Neuronal stem cell (in vitro differentiated cells): ENCODE data around the gene PIGA.
"Not testable (repeated sequence)": the region's sequence is repeated elsewhere in the genome, so short reads cannot be mapped to it uniquely, and the experiment has no call there.

ENCODE experiments used
- DNase-seq: peaks from one replicate; pipeline ENCODE4 v3.0.0-alpha.2; 2013; ENCODE audit warnings: low spot score
- H2AFZ ChIP-seq: one replicate; pipeline ENCODE4 v1.6.1; 2013; ENCODE audit warnings: mild to moderate bottlenecking, low read length, inconsistent platforms
- H2AK5ac ChIP-seq: 2 replicates; pipeline ENCODE4 v1.6.1; 2013; ENCODE audit warnings: low read depth, mild to moderate bottlenecking, inconsistent platforms, low read length, moderate library complexity, mixed read lengths
- H2BK120ac ChIP-seq: 2 replicates; pipeline ENCODE4 v1.6.1; 2013; ENCODE audit warnings: low read depth, mild to moderate bottlenecking, inconsistent platforms, low read length, moderate library complexity, mixed read lengths
- H2BK12ac ChIP-seq: one replicate; pipeline ENCODE4 v1.6.1; 2013; ENCODE audit warnings: low read length, inconsistent platforms
- H2BK15ac ChIP-seq: 2 replicates; pipeline ENCODE4 v1.6.1; 2013; ENCODE audit warnings: mild to moderate bottlenecking, low read length, inconsistent platforms, mixed read lengths
- H2BK5ac ChIP-seq: one replicate; pipeline ENCODE4 v1.6.1; 2013; ENCODE audit warnings: inconsistent platforms, mild to moderate bottlenecking, low read length, moderate library complexity
- H3K14ac ChIP-seq: one replicate; pipeline ENCODE4 v1.6.1; 2013; ENCODE audit warnings: low read length, inconsistent platforms
- H3K18ac ChIP-seq: 2 replicates; pipeline ENCODE4 v1.6.1; 2013; ENCODE audit warnings: low read length, inconsistent platforms
- H3K23ac ChIP-seq: 2 replicates; pipeline ENCODE4 v1.6.1; 2013; ENCODE audit warnings: low read depth, mild to moderate bottlenecking, mixed read lengths, low read length, inconsistent platforms; ENCODE audit not compliant: poor library complexity
- H3K27ac ChIP-seq: replicated peaks from 3 replicates; pipeline ENCODE4 v1.5.1; 2013; ENCODE audit warnings: low read length, inconsistent platforms
- H3K27me3 ChIP-seq, 3 experiments: 2 replicates each; pipeline ENCODE4 v1.6.1; 2013; ENCODE audit warnings: low read length in 3 of 3, mild to moderate bottlenecking in 2 of 3, inconsistent platforms in 1 of 3, low read depth in 1 of 3, mixed read lengths in 1 of 3, moderate library complexity in 1 of 3; ENCODE audit not compliant: control insufficient read depth in 3 of 3, insufficient read depth in 3 of 3
- H3K36me3 ChIP-seq, 2 donors: replicated peaks in 1 of 2; 2 replicates each; pipeline ENCODE4 v1.6.1; 2013; ENCODE audit warnings: low read length in 2 of 2; ENCODE audit not compliant: control insufficient read depth in 2 of 2, insufficient read depth in 2 of 2
- H3K4ac ChIP-seq: 2 replicates; pipeline ENCODE4 v1.6.1; 2013; ENCODE audit warnings: inconsistent platforms, mild to moderate bottlenecking, low read length, moderate library complexity
- H3K4me1 ChIP-seq, 2 donors: 1 replicate in 1 of 2; 2 replicates in 1 of 2; pipeline ENCODE4 v1.6.1; 2013; ENCODE audit warnings: low read length in 2 of 2, low read depth in 1 of 2; ENCODE audit not compliant: control insufficient read depth in 2 of 2, insufficient read depth in 1 of 2
- H3K4me2 ChIP-seq: one replicate; pipeline ENCODE4 v1.6.1; 2013; ENCODE audit warnings: mild to moderate bottlenecking, low read length, inconsistent platforms; ENCODE audit not compliant: insufficient read depth, poor library complexity, severe bottlenecking
- H3K4me3 ChIP-seq, 2 donors: 2 replicates each; pipeline ENCODE4 v1.5.1; 2013; ENCODE audit warnings: low read length in 2 of 2, mild to moderate bottlenecking in 2 of 2, inconsistent platforms in 1 of 2, moderate library complexity in 1 of 2
- H3K79me1 ChIP-seq: one replicate; pipeline ENCODE4 v1.6.1; 2013; ENCODE audit warnings: low read depth, mild to moderate bottlenecking, inconsistent platforms, low read length, moderate library complexity
- H3K9ac ChIP-seq: one replicate; pipeline ENCODE4 v1.6.1; 2013; ENCODE audit warnings: mild to moderate bottlenecking, low read depth, low read length, inconsistent platforms; ENCODE audit not compliant: poor library complexity
- H3K9me3 ChIP-seq, 2 donors: replicated peaks in 1 of 2; 2 replicates each; pipeline versions ENCODE3 to v1.6.1; 2013; ENCODE audit warnings: low read length in 2 of 2, mild to moderate bottlenecking in 2 of 2, inconsistent platforms in 1 of 2, low read depth in 1 of 2, mixed read lengths in 1 of 2, moderate library complexity in 1 of 2; ENCODE audit not compliant: control insufficient read depth in 2 of 2, insufficient read depth in 1 of 2
- H4K8ac ChIP-seq: one replicate; pipeline ENCODE4 v1.6.1; 2013; ENCODE audit warnings: low read depth, mild to moderate bottlenecking, inconsistent platforms, low read length, moderate library complexity
- H4K91ac ChIP-seq: one replicate; pipeline ENCODE4 v1.6.1; 2013; ENCODE audit warnings: low read length, low read depth, mild to moderate bottlenecking, inconsistent platforms; ENCODE audit not compliant: poor library complexity
- WGBS, 2 donors: extraction: QIAGEN DNeasy Blood & Tissue Kit; methylation state at CpG; one replicate each; pipeline ENCODE4 v1.1.7; 2013; ENCODE audit warnings: missing lambda C conversion rate in 2 of 2, mixed read lengths in 1 of 2; ENCODE audit not compliant: insufficient read length in 2 of 2, insufficient replicate concordance in 1 of 2; ENCODE audit errors: extremely low coverage in 2 of 2; 5-methylcytosine and 5-hydroxymethylcytosine counted together

Gene PIGA

DNA sequence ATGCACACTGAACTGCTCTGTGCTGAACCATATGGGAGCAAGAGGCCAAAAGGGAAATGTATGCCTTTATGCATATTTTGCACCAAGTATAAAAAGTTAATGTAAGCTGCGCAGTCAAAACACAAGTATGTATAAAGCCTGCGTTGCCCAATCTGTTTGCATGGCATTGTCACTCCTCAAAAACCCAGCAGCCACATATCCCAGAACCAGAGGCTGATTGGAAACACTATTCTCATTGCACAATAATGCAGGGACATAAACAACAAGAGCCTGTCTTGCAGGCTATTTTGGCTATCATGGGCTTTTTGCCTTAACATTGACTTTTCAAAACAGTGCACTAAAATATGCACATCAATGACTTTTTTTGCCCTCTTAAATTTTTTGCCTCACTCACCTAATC, 60.4 kb downstream of the PIGA start:
- Histone ChIP-seq H2AK5ac (no peak overlapping the region), H3K4me1 (no peaks in the 10 kb centered on the region), H3K4ac (no peak overlapping the region), H2BK5ac (no peak overlapping the region), H2BK12ac (no peak overlapping the region), H4K8ac (no peak overlapping the region), H3K18ac (no peak overlapping the region), H3K27me3 (peaks cover 0 to 4% (median 0%) of the 10 kb centered on the region in 3 experiments), H3K27ac (no peak overlapping the region), H3K9ac (no peak overlapping the region), H3K9me3 (no peaks in the 10 kb centered on the region), H3K36me3 (no peaks in the 10 kb centered on the region), H3K4me2 (no peak overlapping the region), H2BK15ac (no peak overlapping the region), H3K79me1 (no peaks in the 10 kb centered on the region), H3K4me3 (no peak overlapping the region), H4K91ac (no peak overlapping the region), H2AFZ (no peak overlapping the region), H3K23ac (no peak overlapping the region), H2BK120ac (no peak overlapping the region), H3K14ac (no peak overlapping the region)
- no CpG with 5 or more reads among the region's 2 CpGs for WGBS, 2 donors
- no peak for DNase-seq

DNA sequence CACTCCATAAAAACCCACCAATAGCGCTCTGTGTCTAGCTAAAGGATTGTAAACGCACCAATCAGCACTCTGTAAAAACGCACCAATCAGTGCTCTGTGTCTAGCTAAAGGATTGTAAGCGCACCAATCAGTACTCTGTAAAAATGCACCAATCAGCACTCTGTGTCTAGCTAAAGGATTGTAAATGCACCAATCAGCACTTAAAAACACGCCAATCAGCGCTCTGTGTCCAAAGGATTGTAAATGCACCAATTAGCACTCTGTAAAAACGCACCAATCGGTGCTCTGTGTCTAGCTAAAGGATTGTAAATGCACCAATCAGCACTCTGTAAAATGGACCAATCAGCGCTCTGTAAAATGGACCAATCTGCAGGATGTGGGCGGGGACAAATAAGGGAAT, 62.0 kb downstream of the PIGA start:
- not testable (repeated sequence) for H3K36me3 ChIP-seq, H2BK15ac ChIP-seq, H3K79me1 ChIP-seq, H3K4me3 ChIP-seq, H3K14ac ChIP-seq, H2BK120ac ChIP-seq, H3K9me3 ChIP-seq, H2AFZ ChIP-seq, H4K91ac ChIP-seq, H3K23ac ChIP-seq, H3K4ac ChIP-seq, H3K4me2 ChIP-seq, H3K4me1 ChIP-seq, H2AK5ac ChIP-seq, H3K27ac ChIP-seq, H2BK12ac ChIP-seq, H3K9ac ChIP-seq, H4K8ac ChIP-seq, H3K27me3 ChIP-seq, DNase-seq, H3K18ac ChIP-seq, H2BK5ac ChIP-seq
- WGBS, 2 donors = no CpG with 5 or more reads among the region's 10 CpGs

DNA sequence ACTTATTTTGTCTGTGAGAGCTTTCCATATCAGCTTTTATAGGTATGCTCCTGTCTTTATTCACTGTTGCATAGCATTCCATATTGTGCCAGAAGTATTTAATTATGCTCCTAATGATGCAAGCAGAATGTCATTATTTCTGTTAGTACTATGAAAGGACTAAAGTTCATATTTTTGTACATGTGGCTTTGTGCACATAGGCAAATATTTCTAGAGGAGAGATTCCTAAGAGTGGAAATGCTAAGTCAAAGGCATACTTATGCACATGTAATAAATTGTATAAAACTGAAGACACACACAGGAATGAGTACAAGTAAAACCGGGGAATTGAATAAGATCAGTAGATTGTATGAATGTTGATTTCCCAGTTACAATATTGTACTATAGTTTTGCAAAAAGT, 63.6 kb downstream of the PIGA start:
- H3K4me3 ChIP-seq = no peak overlapping the region
- no peak overlapping the region for H2BK120ac ChIP-seq
- peaks cover 0 to 1% of the 10 kb centered on the region in 2 donors for H3K4me1 ChIP-seq
- H3K4ac ChIP-seq = no peak overlapping the region
- H3K27ac ChIP-seq = no peak overlapping the region
- H3K36me3 ChIP-seq = no peaks in the 10 kb centered on the region
- H3K14ac ChIP-seq = no peak overlapping the region
- no peak overlapping the region for H2BK5ac ChIP-seq
- DNase-seq = no peak
- no peaks in the 10 kb centered on the region for H3K79me1 ChIP-seq
- H3K23ac ChIP-seq = no peak overlapping the region
- H3K9me3 ChIP-seq = no peaks in the 10 kb centered on the region
- no peak overlapping the region for H3K4me2 ChIP-seq
- no peak overlapping the region for H4K8ac ChIP-seq
- WGBS, 2 donors = no CpG with 5 or more reads among the region's 1 CpG
- no peak overlapping the region for H3K9ac ChIP-seq
- no peak overlapping the region for H4K91ac ChIP-seq
- no peak overlapping the region for H2BK12ac ChIP-seq
- H2BK15ac ChIP-seq = no peak overlapping the region
- H2AK5ac ChIP-seq = no peak overlapping the region
- H2AFZ ChIP-seq = no peak overlapping the region
- no peak overlapping the region for H3K18ac ChIP-seq
- H3K27me3 ChIP-seq = no peaks in the 10 kb centered on the region

DNA sequence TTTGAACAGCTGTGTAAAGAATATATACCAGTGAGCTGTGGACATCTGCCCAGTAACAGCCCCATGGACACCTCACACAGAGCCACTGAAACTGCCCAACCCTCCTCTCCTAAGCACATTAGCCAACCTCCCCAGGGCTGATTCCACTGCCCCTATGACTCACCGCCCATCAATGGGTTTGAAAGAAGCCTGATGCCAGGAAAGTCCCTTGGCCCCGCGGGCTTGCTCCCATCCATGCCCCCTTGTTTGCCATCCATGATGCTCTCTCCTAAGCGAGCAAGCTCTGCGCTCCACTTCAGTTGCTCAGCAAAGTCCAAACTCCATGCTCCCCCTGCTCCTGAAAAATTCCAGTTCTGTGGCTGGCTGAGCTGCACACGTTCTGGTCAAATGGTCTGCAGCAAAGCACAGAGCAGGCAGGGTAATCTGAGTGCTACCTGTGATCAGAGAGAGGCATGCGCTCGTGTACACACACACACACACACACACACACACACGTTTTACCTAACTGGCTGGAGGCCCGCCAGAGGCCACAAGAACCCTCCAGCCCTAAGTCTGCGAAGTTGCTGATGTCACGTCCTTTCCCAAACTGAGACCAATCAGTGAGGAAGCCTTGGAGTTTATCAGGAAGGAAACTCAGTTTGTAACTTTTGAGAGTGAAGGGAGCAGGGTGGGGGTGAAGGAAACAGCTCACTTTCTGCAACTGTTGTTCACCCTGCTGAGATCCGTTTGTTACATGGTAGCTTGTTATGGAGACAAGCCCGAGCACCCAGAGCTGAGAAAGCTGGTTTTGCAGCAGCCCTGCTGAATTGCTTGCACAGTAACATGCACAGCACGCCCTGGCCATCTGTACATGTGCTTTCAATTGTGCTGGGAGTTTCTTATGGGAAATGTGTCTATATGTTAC, 65.5 kb downstream of the PIGA start, which contains the start of gene ASB9:
ASB9 (minus strand) TSS at position 466 of the 904 bp plus-strand sequence; CDS start at position 257, 209 bp downstream.
- H3K27ac ChIP-seq = no peak within 1 kb of the TSS
- no peak for DNase-seq
- no peak within 1 kb of the TSS for H2BK12ac ChIP-seq
- no peak within 1 kb of the TSS for H2AK5ac ChIP-seq
- H3K9me3 ChIP-seq = no peaks in the 10 kb centered on the region
- H3K4me3 ChIP-seq = no peak within 1 kb of the TSS
- no peak within 1 kb of the TSS for H2BK5ac ChIP-seq
- H3K27me3 ChIP-seq = no peaks in the 10 kb centered on the region
- WGBS, 2 donors = no CpG with 5 or more reads among the region's 15 CpGs
- H3K36me3 ChIP-seq = no peaks in the 10 kb centered on the region
- H3K79me1 ChIP-seq = no peaks in the 10 kb centered on the region
- peak within 1 kb of the TSS; percentile 28 for H3K18ac ChIP-seq
- no peak within 1 kb of the TSS for H3K4me2 ChIP-seq
- H3K9ac ChIP-seq = no peak within 1 kb of the TSS
- no peak within 1 kb of the TSS for H2BK120ac ChIP-seq
- H3K23ac ChIP-seq = no peak within 1 kb of the TSS
- no peak within 1 kb of the TSS for H3K14ac ChIP-seq
- peak within 1 kb of the TSS; percentile 43 for H4K8ac ChIP-seq
- H2BK15ac ChIP-seq = no peak within 1 kb of the TSS
- H3K4ac ChIP-seq = no peak within 1 kb of the TSS
- no peak within 1 kb of the TSS for H4K91ac ChIP-seq
- H3K4me1 ChIP-seq = peaks cover 0 to 1% of the 10 kb centered on the region in 2 donors
- H2AFZ ChIP-seq = peak within 1 kb of the TSS; percentile 73
